ENCODE results near the gene ITCH. TPM values are rescaled to one million over a fixed set of nuclear protein-coding genes. Genes with fewer than 3 reads are reported as not detected.

Gene ITCH
- total RNA-seq, 1 donor from 2014 or later, result 66.3 TPM

- no peak for ATAC-seq (ENCODE audit: low read depth)
- ChIA-PET POLR2A (no interaction called here), CTCF (no interaction called here)
- no peaks in the 10 kb centered on the region for H3K4me1 Mint-ChIP-seq
- no peak for DNase-seq
- H3K9me3 Mint-ChIP-seq, result no peaks in the 10 kb centered on the region
- no peak overlapping the region for H3K27ac Mint-ChIP-seq
- H3K36me3 Mint-ChIP-seq (ENCODE audit: low read depth), result no peaks in the 10 kb centered on the region
- H3K4me3 Mint-ChIP-seq, result no peak overlapping the region
- TF ChIP-seq CTCF (IDR thresholded peaks at IDR 0.05), result no peak
- intact Hi-C loops (cut with micrococcal nuclease), result no loop called here
- no peaks in the 10 kb centered on the region for H3K27me3 Mint-ChIP-seq
Observed at GRCh38 chr20:34331838-34332237, 31.2 kb upstream of the ITCH start.

- intact Hi-C loops (cut with micrococcal nuclease), result no loop called here
- DNase-seq (no peak), ATAC-seq (ENCODE audit: low read depth) (no peak)
- Mint-ChIP-seq H3K27me3 (no peaks in the 10 kb centered on the region), H3K27ac (no peak overlapping the region), H3K4me3 (no peak overlapping the region), H3K36me3 (ENCODE audit: low read depth) (no peaks in the 10 kb centered on the region), H3K4me1 (no peaks in the 10 kb centered on the region), H3K9me3 (no peaks in the 10 kb centered on the region)
- ChIA-PET CTCF (no interaction called here), POLR2A (no interaction called here)
- TF ChIP-seq CTCF (IDR thresholded peaks at IDR 0.05), result no peak
Observed at GRCh38 chr20:34332262-34332920, 30.7 kb upstream of the ITCH start.

GRCh38 chr20:34333786-34334185 is 29.3 kb upstream of the ITCH start:
- no peak overlapping the region for H3K27ac Mint-ChIP-seq
- H3K4me1 Mint-ChIP-seq, result peaks cover 9% of the 10 kb centered on the region
- intact Hi-C loops (cut with micrococcal nuclease), result no loop called here
- POLR2A ChIA-PET, result no interaction called here
- no peaks in the 10 kb centered on the region for H3K27me3 Mint-ChIP-seq
- no peak for DNase-seq
- CTCF ChIA-PET, result interaction anchor here (0.6 to 1.7 kb wide), 2 partner anchors 21 to 72 kb away, joined by 3 to 7 read pairs; no protein-coding TSS in a partner anchor
- TF ChIP-seq CTCF (IDR thresholded peaks at IDR 0.05), result no peak
- H3K9me3 Mint-ChIP-seq, result no peaks in the 10 kb centered on the region
- no peak for ATAC-seq (ENCODE audit: low read depth)
- no peaks in the 10 kb centered on the region for H3K36me3 Mint-ChIP-seq (ENCODE audit: low read depth)
- H3K4me3 Mint-ChIP-seq, result no peak overlapping the region

- Mint-ChIP-seq H3K36me3 (ENCODE audit: low read depth) (no peaks in the 10 kb centered on the region), H3K4me3 (no peak overlapping the region), H3K27ac (no peak overlapping the region), H3K4me1 (peaks cover 10% of the 10 kb centered on the region), H3K27me3 (no peaks in the 10 kb centered on the region), H3K9me3 (no peaks in the 10 kb centered on the region)
- TF ChIP-seq CTCF (IDR thresholded peaks at IDR 0.05), result no peak
- intact Hi-C loops (cut with micrococcal nuclease), result no loop called here
- POLR2A ChIA-PET, result interaction anchor here (1.6 kb wide), 1 partner anchor 29 kb away, joined by 4 read pairs; the partner anchor contains the start of gene ITCH
- DNase-seq (no peak), ATAC-seq (ENCODE audit: low read depth) (no peak)
- CTCF ChIA-PET, result interaction anchor here (0.6 to 1.7 kb wide), 3 partner anchors 22 to 188 kb away, joined by 3 to 7 read pairs (median 4); no protein-coding TSS in a partner anchor
Observed at GRCh38 chr20:34334654-34335407, 28.2 kb upstream of the ITCH start.

- no peak for ATAC-seq (ENCODE audit: low read depth)
- ChIA-PET CTCF (interaction anchor here (2.2 kb wide), 1 partner anchor 25 kb away, joined by 8 read pairs; no protein-coding TSS in a partner anchor), POLR2A (interaction anchor here (0.5 kb wide), 1 partner anchor 130 kb away, joined by 4 read pairs; no protein-coding TSS in a partner anchor)
- Mint-ChIP-seq H3K4me3 (no peak overlapping the region), H3K27me3 (no peaks in the 10 kb centered on the region), H3K36me3 (ENCODE audit: low read depth) (no peaks in the 10 kb centered on the region), H3K27ac (no peak overlapping the region), H3K9me3 (no peaks in the 10 kb centered on the region), H3K4me1 (peaks cover 14% of the 10 kb centered on the region)
- TF ChIP-seq CTCF (IDR thresholded peaks at IDR 0.05), result no peak
- no peak for DNase-seq
- intact Hi-C loops (cut with micrococcal nuclease), result no loop called here
Observed at GRCh38 chr20:34337544-34337943, 25.5 kb upstream of the ITCH start.
